OCI-LY7 (cell line): ENCODE measurements around the gene SEBOX.

Source experiments
- CTCF ChIP-seq: fragments of 200-600 bp; sonication (generic); conservative IDR thresholded peaks from 2 replicates; pipeline ENCODE4 v1.5.1; 2014; ENCODE audit warnings: mild to moderate bottlenecking, antibody characterized with exemption, low read length, moderate library complexity, mixed read lengths
- EZH2phosphoT487 ChIP-seq: fragments of 200-600 bp; sonication (generic); IDR thresholded peaks from 2 replicates; pipeline ENCODE4 v1.6.1; 2018; ENCODE audit warnings: low read depth, borderline replicate concordance, mild to moderate bottlenecking, mixed run types, antibody characterized with exemption, low read length, moderate library complexity, mixed read lengths

GRCh38 chr17:28344435-28344901 is 20.5 kb downstream of the SEBOX start:
- no peak for TF ChIP-seq CTCF
- no peak for TF ChIP-seq EZH2phosphoT487
